H1 (cell line): ENCODE results near the gene TRPC4. TPM values are rescaled to one million over a fixed set of nuclear protein-coding genes. Genes with fewer than 3 reads are reported as not detected.

Experiments
- CHD7 ChIP-seq: fragments of 300-600 bp; sonication (generic); IDR thresholded peaks from 2 replicates; pipeline ENCODE4 v1.7.1; 2012; ENCODE audit warnings: low read length, moderate library complexity, mild to moderate bottlenecking, inconsistent platforms; ENCODE audit not compliant: insufficient replicate concordance
- JUND ChIP-seq: IDR thresholded peaks from 2 replicates; pipeline ENCODE4 v1.6.1; 2011; ENCODE audit warnings: mild to moderate bottlenecking, improper control_type of control experiment, low read length
- RBBP5 ChIP-seq: IDR thresholded peaks from 2 replicates; pipeline ENCODE4 v1.7.1; 2012; ENCODE audit warnings: low read depth, mild to moderate bottlenecking, inconsistent platforms, low read length, moderate library complexity, borderline replicate concordance
- SIX5 ChIP-seq: IDR thresholded peaks from 2 replicates; pipeline ENCODE4 v1.6.1; 2011; ENCODE audit warnings: mild to moderate bottlenecking, low read depth, low read length
- polyA plus RNA-seq, 7 experiments: library from polyadenylated mRNA; depleted of rRNA in 3 of 7; stranded (reverse) in 5 of 7; unstranded in 2 of 7; fragments of >200 nt in 5 of 7; fragments of 200-250 nt in 2 of 7; gene quantifications; 1 replicate in 5 of 7; 2 replicates in 1 of 7; 4 replicates in 1 of 7; pipeline versions ENCODE4 v1.2.1 to v1.2.3, GENCODE V29; 2011 to 2013; ENCODE audit warnings: missing spikeins in 2 of 7, mixed read lengths in 2 of 7
- total RNA-seq: library from RNA; stranded (reverse); fragmentation: NEBNext Ultra II Directional; extraction: Animal tissue kit (Norgen Biotek cat#: 25700); gene quantifications from 2 replicates; pipeline ENCODE4 v1.2.1, GENCODE V29; 2021

Gene TRPC4
- total and polyA plus RNA-seq, 2 of the 8 experiments (the other 6 are each of a cell fraction or from before 2014, with no cell fraction given) = 12.3 to 14.7 TPM

- TF ChIP-seq CHD7 (no peak), RBBP5 (no peak), JUND (no peak), SIX5 (no peak)
- TF ChIP-seq, all 59 proteins: peak for 0
Measured at GRCh38 chr13:37657134-37657533, 212.4 kb downstream of the TRPC4 start (continued).
